Measurements from ENCODE around the gene KRT34.

DNA sequence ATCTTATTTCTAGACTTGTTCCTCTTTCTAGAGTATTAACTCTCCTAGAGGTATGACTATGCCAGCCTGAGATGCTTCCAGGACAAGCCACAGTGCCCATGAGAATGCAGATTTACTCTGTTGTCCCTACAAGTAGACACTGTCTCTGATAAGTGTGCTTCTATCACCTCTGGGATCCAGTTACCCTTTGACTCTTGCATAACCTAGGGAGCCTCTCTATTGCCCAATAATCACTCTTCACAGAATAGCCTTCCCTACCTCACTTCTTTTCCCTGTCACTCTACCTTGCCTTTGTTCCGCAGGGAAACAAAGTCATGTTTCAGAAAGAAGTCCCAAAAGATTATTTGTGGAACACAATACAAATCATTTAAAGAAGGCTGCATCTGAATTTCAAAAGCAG lies 1.6 kb upstream of the KRT34 start:
- TF ChIP-seq GATA2 (IDR thresholded peaks at IDR 0.05; ENCODE audit: low read depth, low read length): no peak
- no peak for TF ChIP-seq GATA3 (IDR thresholded peaks at IDR 0.05; ENCODE audit: low read depth, low read length)

Data from SH-SY5Y (cell line).